A549 treated with CpdA at 1 μM for 4 hours (cell line): ENCODE data around the gene AMELX. TPM values are rescaled to one million over a fixed set of nuclear protein-coding genes. Genes with fewer than 3 reads are reported as not detected.

Experiments
- total RNA-seq: library from RNA; stranded (reverse); fragments of 200-300 nt; extraction: Qiagen RNA extraction; gene quantifications from 5 replicates; pipeline ENCODE4 v1.2.3, GENCODE V29; 2022; ENCODE audit warnings: low read depth

Gene AMELX
- not detected in 5 replicates for total RNA-seq

GRCh38 chrX:11293113-11293512, at the start of gene AMELX:
Gene AMELX, plus strand, starts transcription at chrX:11293413. Its CDS starts 1,376 bp downstream, at chrX:11294789.

Other genes with a start within 250 kb of the AMELX start
- gene HCCS, start 182.1 kb upstream of the AMELX start, total RNA-seq = 55.3 to 62.7 TPM (median 58.9 TPM) in 5 replicates